Stimulated activated naive CD8-positive, alpha-beta T cell treated with anti-CD3 and anti-CD28 coated beads, Interleukin-15, Interleukin-2, amounts not matched to agents 100 ng/mL and 50 ng/mL, for 24 hours (primary cell): ENCODE data around the gene SLC9A4.
"Not testable (repeated sequence)": the region's sequence is repeated elsewhere in the genome, so short reads cannot be mapped to it uniquely, and the experiment has no call there.

Experiments
- H3K27ac Mint-ChIP-seq: one replicate; pipeline ENCODE4 v1.8.0; 2021; ENCODE audit warnings: mild to moderate bottlenecking, mixed read lengths
- H3K27me3 Mint-ChIP-seq: one replicate; pipeline ENCODE4 v1.8.0; 2021; ENCODE audit warnings: mixed read lengths
- H3K36me3 Mint-ChIP-seq: one replicate; pipeline ENCODE4 v1.8.0; 2021; ENCODE audit warnings: low read depth, mixed read lengths
- H3K4me1 Mint-ChIP-seq: one replicate; pipeline ENCODE4 v1.8.0; 2021; ENCODE audit warnings: low read depth, mixed read lengths
- H3K4me3 Mint-ChIP-seq: one replicate; pipeline ENCODE4 v1.8.0; 2021; ENCODE audit warnings: mild to moderate bottlenecking, mixed read lengths
- H3K9me3 Mint-ChIP-seq: one replicate; pipeline ENCODE4 v1.8.0; 2021; ENCODE audit warnings: mixed read lengths

Gene SLC9A4

DNA sequence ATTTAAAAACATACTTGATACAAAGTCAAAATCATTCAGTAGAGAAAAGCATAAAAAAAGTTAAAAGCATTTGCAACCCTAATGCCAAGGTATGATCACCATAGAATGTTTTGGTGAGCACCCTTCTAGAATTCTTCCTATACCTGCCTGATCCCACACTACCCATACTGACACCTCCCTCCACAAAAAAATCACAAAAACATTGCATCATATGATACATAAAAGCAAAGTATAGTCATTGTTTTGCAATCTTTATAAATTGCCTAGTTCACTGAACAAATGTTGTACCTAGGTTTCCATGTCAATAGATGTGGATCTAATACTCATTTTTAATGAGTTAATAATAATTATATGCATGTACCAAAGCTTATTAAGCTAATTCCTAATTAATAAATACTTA, 54.1 kb downstream of the SLC9A4 start:
- no peak overlapping the region for H3K4me3 Mint-ChIP-seq
- peaks cover 12% of the 10 kb centered on the region for H3K27me3 Mint-ChIP-seq
- no peak overlapping the region for H3K27ac Mint-ChIP-seq
- H3K9me3 Mint-ChIP-seq: no peaks in the 10 kb centered on the region
- H3K36me3 Mint-ChIP-seq: no peaks in the 10 kb centered on the region
- no peaks in the 10 kb centered on the region for H3K4me1 Mint-ChIP-seq

- no peak overlapping the region for H3K27ac Mint-ChIP-seq
Observed at GRCh38 chr2:102538491-102538890, 65.5 kb downstream of the SLC9A4 start.

DNA sequence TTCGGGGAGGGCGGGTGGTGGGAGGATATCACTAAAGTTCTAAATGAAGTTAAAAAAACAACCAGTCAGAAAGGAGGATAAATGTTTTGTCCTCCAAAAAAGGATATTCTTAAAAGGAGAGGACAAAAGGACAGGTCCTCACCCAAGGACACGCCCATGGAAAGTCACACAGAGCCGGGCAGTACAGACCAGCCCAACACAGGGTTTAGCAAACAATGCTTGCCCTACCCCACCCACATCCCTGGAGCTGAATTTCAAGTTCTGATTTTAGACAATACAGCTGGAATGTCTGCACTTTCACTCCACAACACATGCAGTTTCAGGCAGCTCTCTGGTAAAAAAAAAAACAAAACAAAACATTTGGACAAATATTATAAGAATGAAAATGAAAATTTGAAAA, 67.9 kb downstream of the SLC9A4 start:
- H3K4me3 Mint-ChIP-seq: no peak overlapping the region
- H3K27ac Mint-ChIP-seq: no peak overlapping the region
- H3K27me3 Mint-ChIP-seq: peaks cover 8% of the 10 kb centered on the region
- H3K9me3 Mint-ChIP-seq: no peaks in the 10 kb centered on the region
- H3K36me3 Mint-ChIP-seq: no peaks in the 10 kb centered on the region
- H3K4me1 Mint-ChIP-seq: no peaks in the 10 kb centered on the region

More at GRCh38 chr2:102538491-102538890, 65.5 kb downstream of the SLC9A4 start:
- no peaks in the 10 kb centered on the region for H3K4me1 Mint-ChIP-seq
- no peak overlapping the region for H3K4me3 Mint-ChIP-seq
- peaks cover 16% of the 10 kb centered on the region for H3K27me3 Mint-ChIP-seq
- peaks cover 4% of the 10 kb centered on the region for H3K9me3 Mint-ChIP-seq
- H3K36me3 Mint-ChIP-seq: no peaks in the 10 kb centered on the region

DNA sequence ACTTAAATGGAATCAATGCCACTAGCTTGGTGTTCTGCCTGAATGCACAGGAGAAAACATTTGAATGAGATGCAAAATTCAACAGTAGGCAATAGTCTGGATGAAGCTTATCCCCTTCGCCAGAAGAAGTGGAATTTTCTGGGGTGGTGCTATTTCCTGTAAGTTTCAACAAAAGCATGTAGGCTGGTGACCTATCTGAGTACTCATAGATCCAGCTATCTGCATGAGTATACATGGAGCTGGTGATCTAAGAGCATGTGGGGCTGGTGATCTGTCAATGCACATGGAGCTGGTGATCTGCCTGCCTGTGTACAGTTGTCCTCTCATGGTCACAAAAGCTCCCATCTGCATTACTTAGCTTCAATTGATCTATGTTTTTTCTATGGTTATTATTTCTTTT, 71.2 kb downstream of the SLC9A4 start:
- H3K4me1 Mint-ChIP-seq: no peaks in the 10 kb centered on the region
- H3K9me3 Mint-ChIP-seq: peaks cover 16% of the 10 kb centered on the region
- H3K36me3 Mint-ChIP-seq: no peaks in the 10 kb centered on the region
- peaks cover 6% of the 10 kb centered on the region for H3K27me3 Mint-ChIP-seq
- H3K27ac Mint-ChIP-seq: no peak overlapping the region
- no peak overlapping the region for H3K4me3 Mint-ChIP-seq

- peaks cover 3% of the 10 kb centered on the region for H3K27me3 Mint-ChIP-seq
- H3K4me1 Mint-ChIP-seq: no peaks in the 10 kb centered on the region
- H3K36me3 Mint-ChIP-seq: no peaks in the 10 kb centered on the region
- H3K27ac Mint-ChIP-seq: no peak overlapping the region
- H3K4me3 Mint-ChIP-seq: no peak overlapping the region
- H3K9me3 Mint-ChIP-seq: peaks cover 27% of the 10 kb centered on the region
Observed at GRCh38 chr2:102547462-102547861, 74.4 kb downstream of the SLC9A4 start.

DNA sequence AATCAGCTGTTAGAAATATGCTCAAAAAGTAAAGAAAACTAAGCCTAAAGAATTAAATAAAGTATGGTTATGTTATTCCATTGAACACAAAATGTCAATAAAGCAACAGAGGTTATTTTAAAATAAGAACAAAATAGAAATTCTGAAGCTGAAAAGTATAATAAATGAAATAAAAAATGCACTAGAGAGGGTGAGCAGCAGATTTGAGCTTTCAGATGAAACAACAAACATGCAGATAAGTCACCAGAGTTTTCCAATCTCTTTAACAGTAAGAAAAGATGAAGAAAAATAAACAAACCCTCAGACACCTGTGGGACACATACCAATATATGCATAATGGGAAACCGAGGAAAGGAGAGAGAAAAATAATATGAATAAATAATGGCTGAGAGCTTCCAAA, 76.0 kb downstream of the SLC9A4 start:
- H3K36me3 Mint-ChIP-seq: no peaks in the 10 kb centered on the region
- H3K4me1 Mint-ChIP-seq: no peaks in the 10 kb centered on the region
- H3K4me3 Mint-ChIP-seq: no peak overlapping the region
- H3K9me3 Mint-ChIP-seq: peaks cover 27% of the 10 kb centered on the region
- no peak overlapping the region for H3K27ac Mint-ChIP-seq
- H3K27me3 Mint-ChIP-seq: peaks cover under 1% of the 10 kb centered on the region

DNA sequence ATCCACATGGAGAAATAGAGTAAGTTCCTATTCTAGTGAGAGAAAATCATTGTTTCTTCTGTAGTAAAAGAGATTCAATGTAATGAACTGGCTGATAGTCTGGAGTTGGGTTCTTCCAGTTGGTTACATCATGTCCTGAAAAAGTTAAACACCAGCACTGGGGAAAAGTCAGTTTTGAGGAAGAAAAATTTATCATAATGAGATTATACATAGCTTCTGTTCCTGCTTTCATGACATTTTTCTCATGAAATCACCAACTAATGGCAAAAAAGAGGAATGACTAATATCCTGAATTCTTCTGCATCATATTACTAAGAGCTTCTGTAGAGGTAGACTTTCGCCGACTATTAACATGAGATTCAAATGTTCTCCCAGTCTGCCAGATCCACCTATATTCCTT, 77.1 kb downstream of the SLC9A4 start:
- H3K27me3 Mint-ChIP-seq: no peaks in the 10 kb centered on the region
- H3K36me3 Mint-ChIP-seq: no peaks in the 10 kb centered on the region
- no peak overlapping the region for H3K4me3 Mint-ChIP-seq
- peaks cover 27% of the 10 kb centered on the region for H3K9me3 Mint-ChIP-seq
- H3K4me1 Mint-ChIP-seq: no peaks in the 10 kb centered on the region
- no peak overlapping the region for H3K27ac Mint-ChIP-seq

DNA sequence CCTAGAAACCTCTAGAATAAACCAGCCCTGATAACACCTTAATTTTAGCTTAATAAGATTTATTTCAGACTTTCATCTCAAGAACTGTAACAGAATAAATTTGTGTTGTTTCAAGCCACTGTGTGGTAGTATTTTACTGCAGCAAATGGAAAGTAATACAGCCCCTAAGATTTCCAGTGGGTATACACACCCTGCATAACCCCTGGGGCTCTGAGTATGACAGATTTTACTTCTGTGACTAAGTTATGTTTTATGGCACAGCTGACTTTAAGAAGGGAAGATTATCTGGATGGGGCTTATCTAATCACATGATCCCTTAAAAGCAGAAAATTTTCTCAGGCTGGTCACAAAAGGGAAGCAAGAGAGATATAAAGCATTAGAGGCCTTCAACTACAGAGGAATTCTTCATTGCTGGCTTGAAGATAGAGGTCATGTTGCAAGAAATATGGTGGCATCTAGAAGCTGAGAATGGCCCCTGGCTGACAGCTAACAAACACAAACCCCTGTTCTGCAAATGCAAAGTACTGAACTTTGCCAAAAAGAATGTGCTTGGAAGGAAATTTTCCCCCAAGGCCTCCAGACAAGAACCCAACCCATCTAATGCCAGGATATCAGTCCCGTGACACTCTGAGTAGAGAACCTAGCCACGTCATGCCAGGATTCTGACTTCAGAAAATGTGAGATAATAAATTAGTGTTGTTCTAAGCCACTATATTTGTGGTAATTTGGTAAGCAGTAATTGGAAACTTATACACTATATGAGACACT, 78.5 kb downstream of the SLC9A4 start:
- no peak overlapping the region for H3K27ac Mint-ChIP-seq
- no peak overlapping the region for H3K4me3 Mint-ChIP-seq
- H3K4me1 Mint-ChIP-seq: no peaks in the 10 kb centered on the region
- H3K36me3 Mint-ChIP-seq: no peaks in the 10 kb centered on the region
- H3K9me3 Mint-ChIP-seq: peaks cover 27% of the 10 kb centered on the region
- no peaks in the 10 kb centered on the region for H3K27me3 Mint-ChIP-seq

- no peaks in the 10 kb centered on the region for H3K36me3 Mint-ChIP-seq
- no peak overlapping the region for H3K4me3 Mint-ChIP-seq
- H3K9me3 Mint-ChIP-seq: peaks cover 16% of the 10 kb centered on the region
- H3K27ac Mint-ChIP-seq: no peak overlapping the region
- H3K27me3 Mint-ChIP-seq: no peaks in the 10 kb centered on the region
- H3K4me1 Mint-ChIP-seq: no peaks in the 10 kb centered on the region
Observed at GRCh38 chr2:102553601-102554000, 80.6 kb downstream of the SLC9A4 start.

DNA sequence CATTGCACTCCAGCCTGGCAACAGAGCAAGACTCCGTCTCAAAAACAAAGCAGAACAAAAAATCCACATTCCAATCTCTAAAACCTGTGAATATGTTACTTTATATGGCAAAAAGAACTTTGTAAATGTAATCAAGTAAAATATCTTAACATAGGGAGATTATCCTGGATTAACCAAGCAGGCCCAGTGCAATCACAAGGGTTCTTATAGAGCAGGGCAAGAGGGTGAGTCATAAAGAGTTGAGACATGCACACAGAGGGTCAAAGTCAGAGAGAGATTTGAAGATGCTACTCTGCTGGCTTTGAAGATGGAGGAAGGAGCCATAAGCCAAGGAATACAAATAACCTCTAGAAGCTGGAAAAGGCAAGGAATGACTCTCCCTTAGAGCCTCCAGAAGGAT, 85.4 kb downstream of the SLC9A4 start:
- no peaks in the 10 kb centered on the region for H3K9me3 Mint-ChIP-seq
- no peaks in the 10 kb centered on the region for H3K36me3 Mint-ChIP-seq
- H3K27ac Mint-ChIP-seq: no peak overlapping the region
- no peaks in the 10 kb centered on the region for H3K4me1 Mint-ChIP-seq
- no peak overlapping the region for H3K4me3 Mint-ChIP-seq
- H3K27me3 Mint-ChIP-seq: no peaks in the 10 kb centered on the region

DNA sequence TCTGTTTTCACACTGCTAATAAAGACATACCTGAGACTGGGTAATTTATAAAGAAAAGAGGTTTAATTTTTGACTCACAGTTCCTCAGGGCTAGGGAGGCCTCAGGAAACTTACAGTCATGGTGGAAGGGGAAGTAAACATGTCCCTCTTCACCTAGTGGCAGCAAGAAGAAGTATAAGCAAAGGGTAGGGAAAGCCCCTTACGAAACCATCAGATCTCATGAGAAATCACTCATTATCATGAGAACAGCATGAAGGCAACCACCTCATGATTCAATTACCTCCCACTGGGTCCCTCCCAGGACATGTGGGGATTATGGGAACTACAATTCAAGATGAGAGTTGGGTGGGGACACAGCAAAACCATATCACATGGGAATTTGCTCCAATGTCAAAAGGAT, 89.5 kb downstream of the SLC9A4 start:
- H3K4me3 Mint-ChIP-seq, H3K4me1 Mint-ChIP-seq, H3K27me3 Mint-ChIP-seq, H3K27ac Mint-ChIP-seq, H3K36me3 Mint-ChIP-seq, H3K9me3 Mint-ChIP-seq: not testable (repeated sequence)

- no peaks in the 10 kb centered on the region for H3K4me1 Mint-ChIP-seq
Observed at GRCh38 chr2:102575888-102576287, 102.9 kb downstream of the SLC9A4 start.

GRCh38 chr2:102578376-102578775, 105.3 kb downstream of the SLC9A4 start:
- Mint-ChIP-seq H3K27ac (no peak overlapping the region), H3K27me3 (peaks cover 26% of the 10 kb centered on the region), H3K36me3 (no peaks in the 10 kb centered on the region), H3K4me1 (peaks cover 7% of the 10 kb centered on the region), H3K9me3 (peaks cover 18% of the 10 kb centered on the region), H3K4me3 (no peak overlapping the region)

More at GRCh38 chr2:102575888-102576287, 102.9 kb downstream of the SLC9A4 start:
- Mint-ChIP-seq H3K27ac (no peak overlapping the region), H3K9me3 (peaks cover 20% of the 10 kb centered on the region), H3K27me3 (peaks cover 24% of the 10 kb centered on the region), H3K4me3 (no peak overlapping the region), H3K36me3 (no peaks in the 10 kb centered on the region)

- Mint-ChIP-seq H3K4me1 (peaks cover 7% of the 10 kb centered on the region), H3K27me3 (peaks cover 14% of the 10 kb centered on the region), H3K9me3 (peaks cover 10% of the 10 kb centered on the region), H3K4me3 (peak overlapping the region; percentile 14), H3K27ac (no peak overlapping the region), H3K36me3 (no peaks in the 10 kb centered on the region)
Observed at GRCh38 chr2:102581911-102582310, 108.9 kb downstream of the SLC9A4 start.

DNA sequence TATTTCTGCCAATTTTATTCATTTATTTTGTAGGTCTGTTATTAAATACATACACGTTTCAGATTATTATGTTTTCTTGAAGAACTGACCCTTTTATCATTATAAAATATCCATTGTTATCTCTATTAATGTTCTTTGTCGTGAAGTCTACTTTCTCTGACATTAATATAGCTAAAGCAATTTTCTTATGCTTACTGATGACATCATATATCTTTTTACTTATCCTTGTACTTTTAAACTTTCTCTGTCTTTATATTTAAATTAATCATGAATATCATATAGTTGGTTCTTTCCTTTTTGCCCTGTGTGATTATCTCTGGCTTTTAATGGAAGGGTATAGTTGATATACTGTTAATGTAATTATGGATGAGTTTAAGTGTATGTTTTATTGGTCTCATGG, 109.8 kb downstream of the SLC9A4 start:
- Mint-ChIP-seq H3K36me3 (no peaks in the 10 kb centered on the region), H3K9me3 (peaks cover 4% of the 10 kb centered on the region), H3K4me1 (peaks cover 7% of the 10 kb centered on the region), H3K27me3 (peaks cover 9% of the 10 kb centered on the region), H3K27ac (no peak overlapping the region), H3K4me3 (no peak overlapping the region)
